Measurements from ENCODE around the gene OTOA.
A peak's percentile ranks its signal among the peaks of the same experiment; 100 is the strongest.
"Not testable (repeated sequence)": the region's sequence is repeated elsewhere in the genome, so short reads cannot be mapped to it uniquely, and the experiment has no call there.

Gene OTOA

DNA sequence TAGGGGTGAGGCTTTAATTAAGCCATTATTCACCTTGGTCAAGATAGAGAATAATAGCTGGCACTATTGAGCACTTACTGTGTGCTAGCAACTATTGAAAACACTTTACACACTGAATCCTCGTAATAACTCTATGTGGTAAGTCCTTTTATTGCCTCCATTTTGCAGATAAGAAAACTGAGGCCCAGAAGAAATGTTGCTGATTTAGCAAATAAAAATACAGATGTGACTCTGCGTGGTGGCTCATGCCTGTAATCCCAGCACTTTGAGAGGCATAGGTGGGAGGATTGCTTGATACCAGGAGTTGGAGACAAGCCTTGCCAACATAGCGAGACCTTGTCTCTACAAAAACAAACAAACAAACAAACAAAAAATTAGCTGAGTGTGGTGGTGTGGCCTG is 19.4 kb downstream of the OTOA start:
- no peak for DNase-seq

DNA sequence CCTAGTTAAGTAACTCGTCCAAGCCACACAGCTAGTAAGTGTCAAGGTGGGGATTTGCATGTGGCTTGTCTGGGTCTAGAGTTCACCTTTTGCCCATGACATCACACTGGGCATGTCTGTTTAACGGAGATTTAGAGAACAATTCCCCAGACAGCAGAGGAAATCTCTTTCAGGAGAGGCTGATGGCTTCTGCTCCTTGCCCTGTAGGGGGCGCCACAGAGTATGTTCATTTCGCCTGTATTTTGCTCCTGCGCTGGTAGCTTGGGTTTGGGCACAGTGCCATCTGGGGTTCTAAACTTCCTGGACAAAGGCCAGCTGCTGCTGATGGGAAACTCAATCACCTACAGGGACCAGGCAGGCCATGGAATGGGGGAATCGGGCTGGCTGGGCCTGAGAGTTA is 20.4 kb downstream of the OTOA start:
- no peak for DNase-seq

- peak; percentile 44 for DNase-seq
Observed at GRCh38 chr16:21685034-21685455, 21.3 kb downstream of the OTOA start.

- no peak for DNase-seq
Observed at GRCh38 chr16:21689107-21689506, 25.3 kb downstream of the OTOA start.

GRCh38 chr16:21690967-21691366 is 27.2 kb downstream of the OTOA start:
- DNase-seq: not testable (repeated sequence)

GRCh38 chr16:21694609-21695008 is 30.8 kb downstream of the OTOA start:
- DNase-seq: peak; percentile 12

GRCh38 chr16:21697032-21697431 is 33.3 kb downstream of the OTOA start:
- no peak for DNase-seq

GRCh38 chr16:21698169-21699032 is 34.6 kb downstream of the OTOA start:
- no peak for DNase-seq

GRCh38 chr16:21701271-21701670 is 37.5 kb downstream of the OTOA start:
- no peak for DNase-seq

DNA sequence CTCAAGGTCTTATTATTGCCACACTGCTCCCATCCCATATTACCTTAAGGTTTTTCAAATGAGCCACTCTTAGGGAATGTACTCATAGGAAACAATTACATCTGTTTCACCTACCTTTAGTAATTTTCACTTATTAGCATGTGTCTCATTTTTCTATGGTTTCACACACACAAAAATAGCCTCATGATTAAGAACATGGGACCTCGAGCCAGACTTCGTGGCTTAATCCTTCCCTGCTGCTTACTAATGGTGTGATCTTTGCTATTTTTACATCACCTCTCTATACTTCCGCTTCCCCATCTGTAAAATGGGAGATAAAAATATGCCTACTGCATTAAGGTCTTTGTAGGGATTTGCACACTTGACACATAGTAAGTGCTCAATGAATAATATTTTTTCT is 38.5 kb downstream of the OTOA start:
- DNase-seq: no peak

- no peak for DNase-seq
Observed at GRCh38 chr16:21703156-21703555, 39.4 kb downstream of the OTOA start.

DNA sequence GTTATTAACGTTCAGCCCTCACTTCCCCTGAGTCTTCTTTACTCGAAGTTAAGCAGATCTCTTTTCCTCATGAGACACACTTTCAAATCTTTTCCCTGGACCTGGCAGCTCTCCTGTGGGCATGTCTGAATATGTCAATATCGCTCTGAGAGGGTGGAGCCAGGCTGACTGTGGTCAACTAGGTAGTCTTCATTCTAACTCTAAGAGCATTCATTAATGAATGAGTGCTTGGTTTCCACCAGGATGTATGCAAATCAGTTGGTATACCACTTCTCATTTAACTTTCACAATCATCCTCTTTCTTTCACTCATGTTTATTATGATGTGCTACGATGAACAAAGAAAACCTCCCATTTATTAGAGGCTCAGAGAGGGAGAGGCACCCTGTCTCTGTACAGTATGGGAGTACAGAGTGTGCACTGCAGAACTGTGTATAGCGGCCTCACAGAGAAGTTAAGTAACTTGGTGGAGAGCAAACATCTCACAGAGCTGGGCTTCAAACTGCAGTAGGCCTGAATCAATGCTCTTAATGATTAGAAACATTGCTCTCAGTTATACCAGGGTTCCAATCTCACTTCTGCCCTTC is 39.9 kb downstream of the OTOA start:
- DNase-seq: no peak

DNA sequence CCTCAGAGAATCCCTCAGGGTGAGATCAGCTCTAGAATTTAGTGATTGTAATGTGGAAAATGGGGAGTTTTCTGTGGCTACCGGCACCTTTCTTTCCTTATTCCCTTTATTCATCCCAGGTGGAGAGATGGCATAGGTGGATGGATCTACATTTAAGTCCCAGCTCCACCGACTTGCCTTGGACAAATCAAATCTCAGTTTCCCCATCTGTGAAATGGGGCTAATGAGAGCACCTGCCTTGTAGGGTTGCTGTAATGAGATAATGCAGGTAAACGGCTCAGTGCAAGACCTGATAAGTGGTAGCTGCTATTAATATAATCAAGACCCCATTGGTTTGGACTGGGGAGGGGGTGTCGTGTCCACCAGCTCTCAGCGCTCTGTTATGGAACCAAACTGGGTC is 40.5 kb downstream of the OTOA start:
- DNase-seq: no peak

GRCh38 chr16:21704733-21705132 is 41.0 kb downstream of the OTOA start:
- DNase-seq: no peak

- DNase-seq: peak; percentile 88
Observed at GRCh38 chr16:21708533-21709115, 44.9 kb downstream of the OTOA start.

- DNase-seq: no peak
Observed at GRCh38 chr16:21710938-21711337, 47.2 kb downstream of the OTOA start.

GRCh38 chr16:21713549-21714368 is 50.0 kb downstream of the OTOA start:
- no peak for DNase-seq

- DNase-seq: not testable (repeated sequence)
Observed at GRCh38 chr16:21714369-21714618, 50.5 kb downstream of the OTOA start.

GRCh38 chr16:21717608-21718007 is 53.8 kb downstream of the OTOA start:
- no peak for DNase-seq

GRCh38 chr16:21719283-21719682 is 55.5 kb downstream of the OTOA start:
- no peak for DNase-seq

- no peak for DNase-seq
Observed at GRCh38 chr16:21720533-21720932, 56.8 kb downstream of the OTOA start.

DNA sequence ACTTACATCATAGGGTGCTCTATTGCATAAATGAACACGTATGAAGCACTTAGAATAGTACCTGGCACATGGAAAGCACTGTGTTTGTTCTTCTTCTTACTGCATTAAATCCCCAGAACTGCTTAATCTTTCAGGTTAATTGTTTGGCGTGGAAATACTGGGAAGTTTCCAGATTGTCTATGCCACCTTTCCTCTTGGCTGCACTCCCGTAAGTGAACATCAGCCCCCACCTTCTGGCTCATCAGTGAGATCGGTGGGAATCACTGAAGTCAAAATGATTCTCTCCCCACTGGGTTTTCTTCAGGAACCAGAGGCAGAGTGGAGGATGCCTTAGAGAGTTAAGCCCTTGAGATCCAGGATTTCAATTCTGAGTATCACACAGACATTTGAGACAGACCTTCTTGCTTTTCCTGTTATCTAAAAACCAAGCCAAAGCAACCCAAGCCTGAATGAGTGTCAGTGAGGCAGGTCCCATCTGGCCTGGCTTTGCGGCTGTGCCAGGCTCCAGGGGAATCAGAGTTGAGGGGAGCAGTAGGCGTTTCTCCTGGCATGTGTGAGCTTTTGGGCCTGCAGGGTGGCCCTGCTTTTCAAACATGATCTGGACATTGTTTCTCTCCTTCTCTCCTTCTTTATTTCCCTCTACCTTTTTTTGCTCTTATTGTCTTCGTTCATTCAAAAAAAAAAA is 59.1 kb downstream of the OTOA start:
- DNase-seq: no peak

GRCh38 chr16:21723532-21723931 is 59.8 kb downstream of the OTOA start:
- no peak for DNase-seq
